Mucosa of rectum (tissue), 2 donors: Measurements from ENCODE around the gene ZSCAN4.
A peak's percentile ranks its signal among the peaks of the same experiment; 100 is the strongest.

Experiments
- H3K27ac ChIP-seq, 2 donors: one replicate each; pipeline ENCODE4 v1.7.0; 2013; ENCODE audit warnings: inconsistent platforms in 2 of 2, low read depth in 2 of 2, low read length in 2 of 2
- H3K27me3 ChIP-seq, 2 donors: one replicate each; pipeline ENCODE4 v1.7.0; 2013; ENCODE audit warnings: low read length in 2 of 2; ENCODE audit not compliant: control insufficient read depth in 2 of 2, insufficient read depth in 2 of 2
- H3K36me3 ChIP-seq, 2 donors: one replicate each; pipeline ENCODE4 v1.7.0; 2013; ENCODE audit warnings: low read length in 2 of 2; ENCODE audit not compliant: control insufficient read depth in 2 of 2, insufficient read depth in 2 of 2
- H3K4me1 ChIP-seq, 2 donors: one replicate each; pipeline ENCODE4 v1.7.0; 2013; ENCODE audit warnings: low read length in 2 of 2, mild to moderate bottlenecking in 1 of 2; ENCODE audit not compliant: control insufficient read depth in 2 of 2, insufficient read depth in 2 of 2
- H3K4me3 ChIP-seq, 2 donors: one replicate each; pipeline ENCODE4 v1.7.0; 2013; ENCODE audit warnings: low read length in 2 of 2
- H3K9ac ChIP-seq, 2 donors: one replicate each; pipeline ENCODE4 v1.7.0; 2013; ENCODE audit warnings: low read length in 2 of 2, low read depth in 1 of 2, mild to moderate bottlenecking in 1 of 2
- H3K9me3 ChIP-seq, 2 donors: one replicate each; pipeline ENCODE4 v1.7.0; 2013; ENCODE audit warnings: low read length in 2 of 2; ENCODE audit not compliant: control insufficient read depth in 2 of 2
- donor health status: healthy.
- donor health status: Normal muscosa, but diverticular disease.

Gene ZSCAN4

GRCh38 chr19:57668635-57669034 lies at the start of gene ZSCAN4:
TSS of gene ZSCAN4 (plus strand) at chr19:57668935. CDS start at chr19:57676146, 7,211 bp downstream.
- no peaks in the 10 kb centered on the region for H3K9me3 ChIP-seq
- no peaks in the 10 kb centered on the region for H3K36me3 ChIP-seq
- peaks cover 3 to 4% of the 10 kb centered on the region in 2 donors for H3K27me3 ChIP-seq
- H3K27ac ChIP-seq, result no peak within 1 kb of the TSS
- no peak within 1 kb of the TSS for H3K4me3 ChIP-seq
- peaks cover 0 to 5% of the 10 kb centered on the region in 2 donors for H3K4me1 ChIP-seq
- no peak within 1 kb of the TSS for H3K9ac ChIP-seq

GRCh38 chr19:57620673-57621348 lies 47.9 kb upstream of the ZSCAN4 start:
- Histone ChIP-seq H3K4me3 (peak overlapping the region in 1 of 2 donors; percentile 14), H3K27ac (no peak overlapping the region), H3K36me3 (peaks cover 59 to 77% of the 10 kb centered on the region in 2 donors), H3K9ac (no peak overlapping the region), H3K9me3 (peaks cover 82 to 88% of the 10 kb centered on the region in 2 donors), H3K4me1 (no peaks in the 10 kb centered on the region), H3K27me3 (no peaks in the 10 kb centered on the region)

- H3K27ac ChIP-seq, result no peak overlapping the region
- H3K4me1 ChIP-seq, result no peaks in the 10 kb centered on the region
- no peaks in the 10 kb centered on the region for H3K27me3 ChIP-seq
- H3K9me3 ChIP-seq, result peaks cover 59 to 67% of the 10 kb centered on the region in 2 donors
- H3K9ac ChIP-seq, result no peak overlapping the region
- no peak overlapping the region for H3K4me3 ChIP-seq
- H3K36me3 ChIP-seq, result peaks cover 41 to 55% of the 10 kb centered on the region in 2 donors
These were observed 45.6 kb upstream of the ZSCAN4 start for GRCh38 chr19:57623091-57623490.

GRCh38 chr19:57632987-57633831 lies 35.5 kb upstream of the ZSCAN4 start, which contains the start of gene ZNF211:
TSS of gene ZNF211 (plus strand) at chr19:57633168. CDS start at chr19:57633347, 179 bp downstream.
- Histone ChIP-seq H3K4me3 (peak within 1 kb of the TSS; percentile 85 to 98), H3K9me3 (peaks cover 8 to 18% of the 10 kb centered on the region in 2 donors), H3K27me3 (no peaks in the 10 kb centered on the region), H3K27ac (peak within 1 kb of the TSS; percentile 72 to 73), H3K9ac (peak within 1 kb of the TSS; percentile 82 to 88), H3K36me3 (peaks cover 10 to 26% of the 10 kb centered on the region in 2 donors), H3K4me1 (peaks cover 5 to 7% of the 10 kb centered on the region in 2 donors)

- Histone ChIP-seq H3K4me1 (peaks cover 5 to 7% of the 10 kb centered on the region in 2 donors), H3K27ac (no peak overlapping the region), H3K36me3 (peaks cover 14 to 30% of the 10 kb centered on the region in 2 donors), H3K4me3 (peak overlapping the region; percentile 85 to 98), H3K27me3 (no peaks in the 10 kb centered on the region), H3K9ac (peak overlapping the region; percentile 82 to 88), H3K9me3 (peaks cover 14 to 20% of the 10 kb centered on the region in 2 donors)
These were observed 35.0 kb upstream of the ZSCAN4 start for GRCh38 chr19:57633832-57634131.

- Histone ChIP-seq H3K4me1 (peaks cover 5 to 7% of the 10 kb centered on the region in 2 donors), H3K4me3 (no peak overlapping the region), H3K9ac (no peak overlapping the region), H3K9me3 (peaks cover 43 to 44% of the 10 kb centered on the region in 2 donors), H3K36me3 (peaks cover 43 to 63% of the 10 kb centered on the region in 2 donors), H3K27me3 (no peaks in the 10 kb centered on the region), H3K27ac (no peak overlapping the region)
These were observed 31.4 kb upstream of the ZSCAN4 start for GRCh38 chr19:57637379-57637778.

GRCh38 chr19:57641715-57642234 lies 27.0 kb upstream of the ZSCAN4 start:
- no peak overlapping the region for H3K27ac ChIP-seq
- no peak overlapping the region for H3K9ac ChIP-seq
- peak overlapping the region; percentile 5 to 31 for H3K4me3 ChIP-seq
- H3K9me3 ChIP-seq, result peaks cover 42 to 47% of the 10 kb centered on the region in 2 donors
- H3K27me3 ChIP-seq, result no peaks in the 10 kb centered on the region
- H3K36me3 ChIP-seq, result peaks cover 44 to 56% of the 10 kb centered on the region in 2 donors
- H3K4me1 ChIP-seq, result no peaks in the 10 kb centered on the region

- no peaks in the 10 kb centered on the region for H3K27me3 ChIP-seq
- no peaks in the 10 kb centered on the region for H3K4me1 ChIP-seq
- no peak overlapping the region for H3K27ac ChIP-seq
- peaks cover 38 to 40% of the 10 kb centered on the region in 2 donors for H3K9me3 ChIP-seq
- no peak overlapping the region for H3K9ac ChIP-seq
- peaks cover 39 to 49% of the 10 kb centered on the region in 2 donors for H3K36me3 ChIP-seq
- H3K4me3 ChIP-seq, result peak overlapping the region in 1 of 2 donors; percentile 31
These were observed 26.2 kb upstream of the ZSCAN4 start for GRCh38 chr19:57642396-57643046.

GRCh38 chr19:57643734-57644133 lies 25.0 kb upstream of the ZSCAN4 start:
- no peak overlapping the region for H3K27ac ChIP-seq
- no peak overlapping the region for H3K9ac ChIP-seq
- H3K9me3 ChIP-seq, result peaks cover 34 to 37% of the 10 kb centered on the region in 2 donors
- H3K4me3 ChIP-seq, result no peak overlapping the region
- no peaks in the 10 kb centered on the region for H3K4me1 ChIP-seq
- no peaks in the 10 kb centered on the region for H3K27me3 ChIP-seq
- H3K36me3 ChIP-seq, result peaks cover 33 to 44% of the 10 kb centered on the region in 2 donors
